HG02642 (cell line): Measurements from ENCODE around the gene ALX3.

Experiments used
- ATAC-seq: cut with Tn5 transposase; IDR thresholded peaks from one replicate; pipeline ENCODE4 v1.9.1; 2021; ENCODE audit warnings: mild to moderate bottlenecking; ENCODE audit not compliant: unreplicated experiment, poor library complexity

The ALX3 gene

DNA sequence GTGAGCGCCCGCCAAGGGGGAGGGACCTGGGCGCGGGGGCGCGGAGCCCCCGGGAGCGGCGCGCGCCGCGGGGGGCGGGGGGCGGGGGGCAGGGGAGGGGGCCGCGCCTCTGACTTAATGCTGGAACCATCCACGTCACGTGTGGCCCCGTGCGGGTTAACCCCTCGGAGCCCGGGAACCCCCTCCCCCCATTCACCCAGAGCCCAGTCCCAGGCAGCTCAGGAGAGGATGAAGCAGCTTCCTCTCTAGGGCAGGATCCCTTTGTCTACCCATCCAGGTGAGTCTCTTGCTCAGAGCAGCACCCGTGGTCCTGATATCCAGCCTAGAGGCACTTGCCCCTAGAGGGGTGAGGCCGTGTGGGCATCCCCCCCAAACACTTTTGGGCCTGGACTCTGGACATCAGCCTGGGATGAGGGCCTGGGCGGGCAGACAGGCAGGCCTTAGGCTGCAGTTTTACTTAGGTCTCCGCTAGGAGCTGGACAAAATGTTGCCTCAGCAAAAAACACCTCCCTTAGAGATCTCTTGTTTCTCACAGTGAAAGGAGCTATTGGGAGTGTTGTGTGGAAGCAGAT, at the start of gene ALX3:
ALX3 (minus strand) TSS at position 2 of the 572 bp plus-strand sequence. CDS start 60 bp downstream, outside the sequence.
- ATAC-seq, result no peak

GRCh38 chr1:110119843-110120242, 49.4 kb upstream of the ALX3 start:
- ATAC-seq, result no peak

DNA sequence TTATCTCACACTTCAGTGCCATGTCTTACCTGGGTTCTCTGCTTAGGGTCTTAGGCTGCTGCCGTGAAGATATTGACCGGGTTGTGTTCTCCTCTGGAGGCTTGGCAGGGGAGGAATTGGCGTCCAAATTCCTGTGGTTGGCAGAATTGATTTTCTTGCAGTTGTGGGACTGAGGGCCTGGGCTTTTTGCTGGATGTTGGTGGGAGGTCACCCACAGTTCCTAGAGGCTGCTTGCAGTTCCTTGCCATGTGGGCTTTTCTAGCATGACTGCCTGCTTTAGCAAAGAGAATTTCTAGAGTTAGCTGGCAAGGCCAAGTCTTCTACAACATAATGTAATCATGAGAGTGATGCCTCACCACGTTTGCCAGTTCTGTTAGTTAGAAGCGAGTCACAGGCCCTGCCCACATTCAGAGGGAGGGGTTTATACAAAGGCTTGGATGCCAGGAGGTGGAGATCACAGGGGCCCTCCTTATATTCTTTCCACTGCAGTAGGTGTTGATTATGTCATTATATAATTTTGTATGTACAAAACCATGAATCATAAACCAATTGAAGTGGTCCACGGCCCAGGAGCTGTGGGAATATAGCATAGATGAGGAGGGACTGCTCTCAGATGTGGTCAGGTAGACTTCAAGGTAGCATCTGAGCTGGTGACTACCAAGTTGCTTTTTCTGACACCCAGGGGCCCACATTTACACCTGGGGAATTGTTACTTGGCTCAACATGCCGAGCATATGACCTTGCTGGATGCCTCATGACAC, 48.3 kb upstream of the ALX3 start:
- ATAC-seq, result no peak

GRCh38 chr1:110114784-110115183, 44.3 kb upstream of the ALX3 start:
- no peak for ATAC-seq

DNA sequence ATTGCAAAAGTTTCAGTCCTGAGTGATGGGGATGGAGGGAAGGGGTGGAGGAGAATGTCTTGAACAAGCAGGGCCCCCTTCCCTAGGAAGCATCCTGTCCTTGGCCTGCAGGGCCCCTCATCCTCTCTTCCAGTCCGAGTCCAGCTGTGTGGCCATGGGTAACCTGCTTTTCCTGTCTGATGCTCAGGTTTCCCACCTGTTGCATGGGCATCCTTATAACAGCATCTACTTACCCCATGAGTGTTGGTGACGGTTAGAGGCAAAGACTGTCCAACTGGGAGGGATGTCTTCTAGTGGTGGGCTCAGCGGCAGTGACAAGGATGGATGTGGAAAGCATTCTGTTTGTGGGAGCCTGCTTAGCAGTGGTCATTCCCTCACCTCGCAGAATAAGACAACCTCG, 43.7 kb upstream of the ALX3 start:
- no peak for ATAC-seq

GRCh38 chr1:110113551-110113950, 43.1 kb upstream of the ALX3 start:
- no peak for ATAC-seq

DNA sequence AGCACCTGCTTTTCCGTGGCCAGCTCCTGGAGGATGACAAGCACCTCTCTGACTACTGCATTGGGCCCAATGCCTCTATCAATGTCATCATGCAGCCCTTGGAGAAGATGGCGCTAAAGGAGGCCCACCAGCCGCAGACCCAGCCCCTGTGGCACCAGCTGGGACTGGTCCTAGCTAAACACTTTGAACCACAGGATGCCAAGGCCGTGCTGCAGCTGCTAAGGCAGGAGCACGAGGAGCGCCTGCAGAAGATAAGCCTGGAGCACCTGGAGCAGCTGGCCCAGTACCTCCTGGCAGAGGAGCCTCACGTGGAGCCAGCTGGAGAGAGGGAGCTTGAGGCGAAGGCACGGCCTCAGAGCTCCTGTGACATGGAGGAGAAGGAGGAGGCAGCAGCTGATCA, 42.2 kb upstream of the ALX3 start:
- no peak for ATAC-seq

DNA sequence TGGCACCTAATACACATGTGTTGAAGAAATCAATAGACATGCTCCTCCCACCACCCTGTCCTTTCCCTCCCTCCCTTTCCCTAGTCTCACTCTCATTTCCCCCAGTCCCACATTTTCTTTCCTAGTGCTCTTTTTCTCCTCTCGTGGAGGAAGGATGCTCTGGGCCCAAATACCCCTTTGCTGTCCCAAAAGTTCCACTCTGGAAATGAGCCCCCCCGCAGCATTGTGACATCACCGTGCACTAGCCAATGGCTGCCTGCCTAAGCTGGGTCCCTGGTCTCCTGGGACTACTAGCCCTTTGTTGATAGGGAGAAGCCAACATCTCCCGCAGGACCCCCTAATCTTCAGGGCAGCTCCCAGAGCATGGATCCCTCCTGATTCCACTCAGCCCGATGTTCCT, 41.7 kb upstream of the ALX3 start, which contains the start of gene UBL4B:
UBL4B (plus strand) TSS at position 301 of the 400 bp plus-strand sequence; CDS start at position 393, 92 bp downstream.
- no peak for ATAC-seq

DNA sequence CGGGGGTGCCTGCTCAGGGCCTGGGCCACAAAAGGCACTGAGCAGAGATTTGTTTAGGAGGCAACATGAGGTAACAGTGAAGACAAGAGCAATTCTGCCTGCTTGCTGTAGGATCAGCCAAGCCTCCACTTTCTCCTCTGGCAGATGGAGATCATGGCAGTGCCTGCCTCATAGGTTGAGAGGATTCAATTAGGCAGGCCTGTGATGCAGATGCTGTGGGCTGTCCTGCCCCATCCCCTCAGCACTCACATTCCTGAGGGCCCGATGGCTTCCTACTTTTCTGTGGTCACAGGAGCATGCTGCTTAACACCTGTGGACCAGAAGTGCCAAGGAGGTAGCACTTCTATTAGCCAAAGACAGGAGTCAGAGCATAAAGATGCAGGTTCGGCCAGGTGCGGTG, 40.6 kb upstream of the ALX3 start:
- ATAC-seq, result no peak

DNA sequence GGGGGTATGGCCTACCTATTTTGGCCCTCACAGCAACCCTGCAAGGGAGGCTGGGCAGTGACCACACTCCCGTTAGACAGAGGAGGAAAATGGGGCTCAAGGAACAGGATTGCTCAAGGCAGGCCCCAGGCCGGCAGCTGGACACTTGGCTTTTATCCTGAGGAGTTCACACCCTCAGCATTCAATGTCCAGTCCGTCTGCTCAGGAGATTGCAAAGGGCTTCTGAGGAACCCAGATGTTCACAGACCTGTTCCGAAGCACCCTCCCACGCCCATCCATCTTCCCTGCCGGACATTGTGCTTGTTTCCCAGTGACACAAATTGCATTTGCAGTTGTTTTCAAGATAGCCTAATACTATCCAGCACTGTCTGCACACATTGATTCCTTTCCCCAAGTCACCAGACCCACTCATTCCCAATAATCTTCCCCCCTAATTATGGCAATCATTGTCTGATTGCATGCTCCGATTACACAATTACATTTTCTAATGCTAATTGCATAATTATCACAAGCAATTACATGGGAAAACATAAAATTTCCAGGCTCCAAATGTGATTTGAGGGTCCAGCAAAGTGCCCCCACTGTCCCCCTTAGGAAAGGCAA, 37.5 kb upstream of the ALX3 start:
- ATAC-seq, result no peak

GRCh38 chr1:110106013-110106941, 35.8 kb upstream of the ALX3 start:
- ATAC-seq, result peak; percentile 68

GRCh38 chr1:110102081-110102480, 31.6 kb upstream of the ALX3 start:
- no peak for ATAC-seq

- ATAC-seq, result no peak
Observed at GRCh38 chr1:110100335-110100734, 29.9 kb upstream of the ALX3 start.

- ATAC-seq, result no peak
Observed at GRCh38 chr1:110098222-110099026, 28.0 kb upstream of the ALX3 start.

GRCh38 chr1:110097507-110098221, 27.2 kb upstream of the ALX3 start:
- ATAC-seq, result no peak

DNA sequence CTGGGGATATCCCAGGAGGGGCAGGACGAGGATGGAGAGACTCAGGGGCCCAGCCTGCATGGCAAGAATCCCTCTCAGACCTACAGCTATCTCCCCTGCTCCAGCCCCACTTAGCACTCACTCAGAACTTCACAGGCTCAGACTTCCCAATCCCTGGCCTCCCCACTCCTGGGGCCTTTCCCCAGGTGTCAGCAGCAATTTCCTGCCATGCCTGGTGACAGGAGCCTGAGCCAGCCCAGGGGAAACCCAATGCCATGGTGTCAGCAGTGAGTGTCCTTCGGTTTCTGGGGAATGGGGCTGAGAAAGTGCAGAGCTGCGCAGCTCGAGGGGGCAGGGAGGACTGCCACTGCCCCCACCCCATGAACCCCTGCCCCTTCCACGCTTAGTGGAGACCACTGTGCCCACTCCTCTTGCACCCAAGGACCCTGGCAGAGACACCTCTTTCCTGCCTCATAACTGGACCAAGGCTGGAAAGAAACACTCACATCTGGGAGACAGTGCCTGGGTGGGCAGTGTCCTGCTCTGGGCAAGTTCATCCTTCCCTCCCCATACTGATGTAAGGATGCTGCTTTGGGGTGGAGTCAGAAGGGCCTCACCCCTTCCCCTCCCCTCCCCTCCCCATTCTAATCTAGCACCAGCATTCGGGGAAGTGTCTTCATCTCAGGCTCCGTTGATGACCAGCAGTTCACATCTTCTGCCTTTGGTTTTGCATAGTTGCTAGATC, 24.6 kb upstream of the ALX3 start:
- ATAC-seq, result no peak

- no peak for ATAC-seq
Observed at GRCh38 chr1:110092991-110093390, 22.5 kb upstream of the ALX3 start.

- no peak for ATAC-seq
Observed at GRCh38 chr1:110091791-110092190, 21.3 kb upstream of the ALX3 start.
